RWPE1 (cell line): ENCODE data around the gene MRPL46.

ENCODE experiments used
- CTCF ChIA-PET: fragments of 350-600 bp; sonication (Branson Sonifier 250); formaldehyde crosslinking; extraction: SDS; loops from one replicate; lab custom pipeline; 2021; lab: Yijun Ruan, JAX
- POLR2A ChIA-PET: fragments of 400-600 bp; formaldehyde crosslinking; extraction: SDS; loops from one replicate; lab custom pipeline; 2020; ENCODE audit warnings: antibody characterized with exemption; ENCODE audit not compliant: low non-redundant PET; lab: Yijun Ruan, JAX
- DNase-seq: peaks from one replicate; pipeline ENCODE4 v3.0.0; 2012; ENCODE audit warnings: low spot score
- H3K27ac ChIP-seq: fragments of 450-650 bp; 2 replicates; pipeline ENCODE4 v1.5.1; 2017
- CTCF ChIP-seq: fragments of 450-650 bp; conservative IDR thresholded peaks from 2 replicates; pipeline ENCODE4 v1.5.1; 2017; ENCODE audit warnings: low read depth, mild to moderate bottlenecking

The MRPL46 gene

GRCh38 chr15:88484682-88485331, 17.6 kb upstream of the MRPL46 start:
- no peak for DNase-seq
- no peak for TF ChIP-seq CTCF
- POLR2A ChIA-PET = no interaction called here
- CTCF ChIA-PET = no interaction called here
- H3K27ac ChIP-seq = no peak overlapping the region

- CTCF ChIA-PET = no interaction called here
- no peak for TF ChIP-seq CTCF
- no peak overlapping the region for H3K27ac ChIP-seq
- DNase-seq = no peak
- POLR2A ChIA-PET = no interaction called here
Observed at GRCh38 chr15:88482263-88482662, 15.1 kb upstream of the MRPL46 start.

- H3K27ac ChIP-seq = no peak overlapping the region
- CTCF ChIA-PET = no interaction called here
- TF ChIP-seq CTCF = no peak
- POLR2A ChIA-PET = no interaction called here
- no peak for DNase-seq
Observed at GRCh38 chr15:88480981-88481380, 13.8 kb upstream of the MRPL46 start.

GRCh38 chr15:88479169-88479568, 12.0 kb upstream of the MRPL46 start:
- DNase-seq = no peak
- POLR2A ChIA-PET = no interaction called here
- no peak overlapping the region for H3K27ac ChIP-seq
- TF ChIP-seq CTCF = no peak
- CTCF ChIA-PET = no interaction called here

GRCh38 chr15:88477904-88478303, 10.7 kb upstream of the MRPL46 start:
- no peak for TF ChIP-seq CTCF
- H3K27ac ChIP-seq = no peak overlapping the region
- DNase-seq = no peak
- CTCF ChIA-PET = interaction anchor here (0.6 kb wide), 1 partner anchor 150 kb away, joined by 3 read pairs; no protein-coding TSS in a partner anchor
- POLR2A ChIA-PET = no interaction called here

GRCh38 chr15:88477126-88477525, 9.9 kb upstream of the MRPL46 start:
- no peak for TF ChIP-seq CTCF
- DNase-seq = no peak
- ChIA-PET POLR2A (no interaction called here), CTCF (interaction anchor here (0.6 to 1.1 kb wide), 5 partner anchors 9 to 1286 kb away, joined by 3 read pairs; no protein-coding TSS in a partner anchor)
- H3K27ac ChIP-seq = no peak overlapping the region
